A172 (cell line): ENCODE measurements around the gene CACNA1I. TPM values are rescaled to one million over a fixed set of nuclear protein-coding genes. Genes with fewer than 3 reads are reported as not detected.

Source experiments
- DNase-seq: peaks from one replicate; pipeline ENCODE4 v3.0.0-alpha.2; 2015; ENCODE audit warnings: low spot score
- total RNA-seq: library from RNA; depleted of rRNA; stranded (reverse); fragments of >200 nt; shearing (Covaris generic); gene quantifications from 2 replicates; pipeline ENCODE4 v1.2.3, GENCODE V29; 2014

The CACNA1I gene
- total RNA-seq, 1 experiment from 2014 or later = 0.02 TPM

- no peak for DNase-seq
Observed at GRCh38 chr22:39693943-39694500, 123.5 kb downstream of the CACNA1I start.

GRCh38 chr22:39697790-39698430, 127.4 kb downstream of the CACNA1I start:
- no peak for DNase-seq

GRCh38 chr22:39699631-39700360, 129.2 kb downstream of the CACNA1I start:
- DNase-seq = no peak

- no peak for DNase-seq
Observed at GRCh38 chr22:39700565-39700964, 130.0 kb downstream of the CACNA1I start.

- no peak for DNase-seq
Observed at GRCh38 chr22:39703091-39703490, 132.5 kb downstream of the CACNA1I start.

- DNase-seq = no peak
Observed at GRCh38 chr22:39703928-39704639, 133.5 kb downstream of the CACNA1I start.

GRCh38 chr22:39705386-39705785, 134.8 kb downstream of the CACNA1I start:
- no peak for DNase-seq

- DNase-seq = no peak
Observed at GRCh38 chr22:39706376-39707140, 136.0 kb downstream of the CACNA1I start.

- no peak for DNase-seq
Observed at GRCh38 chr22:39707351-39707750, 136.8 kb downstream of the CACNA1I start.

- no peak for DNase-seq
Observed at GRCh38 chr22:39707816-39708215, 137.3 kb downstream of the CACNA1I start.

GRCh38 chr22:39710380-39711150, 140.0 kb downstream of the CACNA1I start:
- DNase-seq = no peak

- no peak for DNase-seq
Observed at GRCh38 chr22:39712081-39712480, 141.5 kb downstream of the CACNA1I start.

- no peak for DNase-seq
Observed at GRCh38 chr22:39712751-39713525, 142.4 kb downstream of the CACNA1I start.

GRCh38 chr22:39713799-39714290, 143.3 kb downstream of the CACNA1I start:
- DNase-seq = no peak

GRCh38 chr22:39714321-39714720, 143.8 kb downstream of the CACNA1I start:
- no peak for DNase-seq

- DNase-seq = no peak
Observed at GRCh38 chr22:39715778-39716495, 145.4 kb downstream of the CACNA1I start.

- DNase-seq = no peak
Observed at GRCh38 chr22:39716534-39716933, 146.0 kb downstream of the CACNA1I start.

- no peak for DNase-seq
Observed at GRCh38 chr22:39717099-39717498, 146.5 kb downstream of the CACNA1I start.

- DNase-seq = no peak
Observed at GRCh38 chr22:39718206-39718605, 147.7 kb downstream of the CACNA1I start.
